ENCODE results near the gene PYCR2.

The PYCR2 gene

DNA sequence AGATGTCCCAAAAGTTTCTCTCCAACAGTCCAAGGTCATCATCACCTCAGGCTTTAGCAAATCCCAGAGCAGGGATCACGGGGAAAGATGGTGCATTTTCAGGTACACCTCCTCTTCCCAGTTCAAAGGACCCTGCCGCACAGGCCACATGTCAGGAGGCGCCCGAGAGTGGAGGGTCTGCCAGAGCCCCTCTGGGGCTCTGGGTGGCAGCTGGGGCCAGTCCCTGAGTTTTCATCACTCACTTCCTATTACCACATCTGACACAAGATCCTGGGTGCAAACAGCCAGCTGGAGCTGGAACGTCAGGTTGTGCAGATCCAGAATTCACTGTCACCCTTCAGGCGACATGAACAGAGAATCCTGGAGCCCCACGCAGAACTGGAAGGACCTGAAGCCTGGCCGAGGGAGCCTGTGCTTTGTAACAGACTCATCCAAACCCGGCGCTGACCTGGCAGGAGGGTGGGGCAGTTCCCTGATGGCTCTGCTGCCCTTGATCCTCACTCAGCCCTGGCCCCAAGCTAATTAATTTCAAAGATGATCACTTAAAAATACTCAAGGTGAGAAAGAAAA, 50.7 kb downstream of the PYCR2 start:
- DNase-seq = no peak

DNA sequence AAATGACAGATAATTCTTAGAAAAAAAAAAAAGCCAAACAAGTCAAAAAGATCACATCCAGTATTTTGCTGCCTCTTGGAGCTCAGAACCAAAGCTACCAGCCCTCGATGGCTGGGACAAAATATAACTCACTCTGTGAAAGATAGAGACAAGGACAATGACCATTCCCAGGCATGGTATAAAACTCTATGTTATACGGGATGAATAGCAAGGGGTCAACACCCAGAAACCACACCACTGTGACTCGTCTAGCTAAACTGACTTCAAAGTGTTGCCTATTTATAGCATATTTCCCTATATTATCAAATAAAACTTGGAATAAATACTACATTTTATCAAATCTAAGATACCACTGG, 52.0 kb downstream of the PYCR2 start:
- no peak for DNase-seq

DNA sequence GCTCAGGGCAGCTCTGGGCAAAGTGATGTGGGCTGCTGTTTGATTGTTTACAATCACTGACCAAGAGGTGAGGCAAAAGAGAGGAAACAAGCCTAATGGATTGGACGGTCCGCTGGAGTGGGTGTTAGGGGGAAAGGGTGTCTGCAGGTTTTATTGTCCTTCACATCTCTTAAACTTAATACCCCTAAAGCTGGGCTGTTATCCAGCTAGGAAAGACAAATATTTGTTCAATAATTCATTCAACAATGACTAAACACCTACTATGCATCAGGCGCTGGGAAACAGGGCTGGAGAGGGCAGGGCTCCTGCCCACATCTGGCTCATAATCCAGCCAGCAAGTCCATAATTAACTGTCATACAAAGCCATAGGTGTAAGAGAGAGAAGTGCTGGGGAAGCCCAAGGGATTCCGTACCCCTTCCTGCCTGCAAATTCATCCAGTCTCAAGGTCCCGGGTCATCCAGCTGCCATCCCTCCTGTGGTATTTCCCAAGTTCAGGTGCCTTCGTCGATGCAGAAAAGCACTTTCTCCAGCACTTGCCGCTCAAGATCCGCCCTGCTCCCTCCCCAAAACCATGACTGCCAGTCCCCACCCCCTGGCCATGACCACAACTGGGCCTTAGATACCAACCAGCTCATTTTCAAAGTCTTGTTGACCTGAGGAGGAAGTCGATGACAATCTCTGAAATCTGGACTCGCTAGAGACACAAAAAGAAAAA, 52.5 kb downstream of the PYCR2 start:
- DNase-seq = no peak

DNA sequence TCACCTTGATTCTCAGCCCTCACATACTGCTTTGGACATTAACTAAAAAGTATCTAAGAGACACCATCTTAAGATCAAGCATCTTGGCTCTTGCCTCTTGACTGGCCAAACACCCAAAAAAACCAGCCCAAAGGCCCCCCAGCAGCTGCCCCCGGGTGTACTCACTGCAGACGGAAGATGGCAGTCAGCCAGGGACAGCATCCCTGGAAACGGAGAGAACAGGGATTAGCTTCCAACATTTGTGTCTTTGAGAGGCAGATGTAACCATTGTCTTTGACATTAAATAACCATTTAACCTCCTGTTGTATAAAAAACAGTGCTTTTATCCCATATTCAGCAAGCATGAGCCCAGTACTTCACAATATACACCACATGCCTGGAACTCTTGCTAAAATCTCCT, 53.1 kb downstream of the PYCR2 start:
- no peak for DNase-seq
